K562 (cell line): Measurements from ENCODE around the gene SPRYD3. TPM values are rescaled to one million over a fixed set of nuclear protein-coding genes. Genes with fewer than 3 reads are reported as not detected.

Experiments
- ARHGAP35 ChIP-seq: fragments of 450-650 bp; IDR thresholded peaks from 2 replicates; pipeline ENCODE4 v1.6.1; 2018; ENCODE audit not compliant: partially characterized antibody
- ARID3A ChIP-seq: IDR thresholded peaks from 2 replicates; pipeline ENCODE4 v1.6.1; 2012; ENCODE audit warnings: low read depth, low read length, improper control_type of control experiment, borderline replicate concordance
- DEAF1 ChIP-seq: fragments of 450-650 bp; formaldehyde crosslinking; IDR thresholded peaks from 2 replicates; pipeline ENCODE4 v1.4.0; 2020; ENCODE audit warnings: mild to moderate bottlenecking, moderate library complexity
- DLX4 ChIP-seq: fragments of 250-450 bp; sonication (Bioruptor Pico); IDR thresholded peaks from 2 replicates; pipeline ENCODE4 v1.6.1; 2021; ENCODE audit warnings: mild to moderate bottlenecking
- FOXO4 ChIP-seq: fragments of 450-650 bp; formaldehyde crosslinking; IDR thresholded peaks from 2 replicates; pipeline ENCODE4 v1.4.0; 2020; ENCODE audit warnings: mild to moderate bottlenecking, moderate library complexity
- GABPB1 ChIP-seq: sonication (generic); formaldehyde crosslinking; IDR thresholded peaks from 2 replicates; pipeline ENCODE4 v1.8.0; 2022; ENCODE audit warnings: mild to moderate bottlenecking, missing genetic modification reagents
- GATAD2B ChIP-seq: fragments of 450-650 bp; IDR thresholded peaks from 2 replicates; pipeline ENCODE4 v1.6.1; 2017; ENCODE audit warnings: mild to moderate bottlenecking, borderline replicate concordance
- NBN ChIP-seq: fragments of 450-650 bp; IDR thresholded peaks from 2 replicates; pipeline ENCODE4 v1.6.1; 2016; ENCODE audit warnings: low read depth, mild to moderate bottlenecking
- PBX2 ChIP-seq, 2 experiments: IDR thresholded peaks in 1 of 2; conservative IDR thresholded peaks in 1 of 2; 2 replicates each; pipeline ENCODE4 v1.6.1; 2016; ENCODE audit warnings: low read depth in 2 of 2, mild to moderate bottlenecking in 1 of 2, missing compliant biosample characterization in 1 of 2, missing genetic modification characterization in 1 of 2, moderate library complexity in 1 of 2
- PRDM10 ChIP-seq: fragments of 450-650 bp; IDR thresholded peaks from 2 replicates; pipeline ENCODE4 v1.6.1; 2018; ENCODE audit not compliant: partially characterized antibody
- SP2 ChIP-seq: IDR thresholded peaks from 2 replicates; pipeline ENCODE4 v1.6.1; 2011; ENCODE audit warnings: mild to moderate bottlenecking, low read depth, low read length, moderate library complexity; ENCODE audit not compliant: poor library complexity, severe bottlenecking; ENCODE audit errors: extremely low read depth
- TAL1 ChIP-seq: fragments of 450-650 bp; IDR thresholded peaks from 2 replicates; pipeline ENCODE4 v1.6.1; 2016; ENCODE audit warnings: mild to moderate bottlenecking
- XRCC3 ChIP-seq: fragments of 450-650 bp; IDR thresholded peaks from 2 replicates; pipeline ENCODE4 v1.6.1; 2017; ENCODE audit warnings: mild to moderate bottlenecking, moderate library complexity
- XRCC5 ChIP-seq: fragments of 200-400 bp; formaldehyde crosslinking; IDR thresholded peaks from 2 replicates; pipeline ENCODE4 v1.6.1; 2017; ENCODE audit warnings: low read depth, mild to moderate bottlenecking, low read length
- ZZZ3 ChIP-seq: fragments of 450-650 bp; IDR thresholded peaks from 2 replicates; pipeline ENCODE4 v1.6.1; 2016; ENCODE audit warnings: antibody characterized with exemption, mild to moderate bottlenecking, moderate library complexity
- polyA plus RNA-seq, 8 experiments: library from polyadenylated mRNA; depleted of rRNA in 4 of 8; stranded (reverse) in 5 of 8; unstranded in 3 of 8; fragments of >200 nt; fragmentation: Nextera tagmentation in 2 of 8; fragmentation: Illumina TruSeq in 1 of 8; extraction: Ambion mirVana in 2 of 8; extraction: Trizol in 1 of 8; gene quantifications; 2 replicates each; pipeline versions ENCODE4 v1.2.1 to v1.2.3, GENCODE V29; 2011 to 2014; ENCODE audit warnings: inconsistent platforms in 1 of 8, missing spikeins in 1 of 8
- total RNA-seq, 7 experiments: library from RNA; depleted of rRNA in 6 of 7; stranded (reverse); fragments of >200 nt in 6 of 7; fragmentation: Illumina TruSeq in 2 of 7; extraction: Trizol in 2 of 7; gene quantifications; 2 replicates each; pipeline versions ENCODE4 v1.2.1 to v1.2.3, GENCODE V29; 2011 to 2021; ENCODE audit warnings: low replicate concordance in 1 of 7

The SPRYD3 gene
- total and polyA plus RNA-seq, 9 of the 15 experiments (the other 6 are each of a cell fraction or from before 2014, with no cell fraction given): 1.5 to 13.6 (median 7.6) TPM

- no peak for TF ChIP-seq PRDM10
- TF ChIP-seq XRCC3: no peak
- TF ChIP-seq XRCC5: no peak
- TF ChIP-seq NBN: no peak
- TF ChIP-seq PBX2 (CRISPR knock-in tag; IDR thresholded peaks at IDR 0.05; ENCODE audit: low read depth): no peak
- no peak for TF ChIP-seq PBX2 (tag; conservative IDR thresholded peaks at IDR 0.05; ENCODE audit: low read depth)
- no peak for TF ChIP-seq FOXO4 (CRISPR knock-in tag)
- no peak for TF ChIP-seq DEAF1
- TF ChIP-seq GATAD2B: no peak
- no peak for TF ChIP-seq ARHGAP35
- TF ChIP-seq DLX4 (CRISPR knock-in tag): no peak
- TF ChIP-seq ARID3A: no peak
- TF ChIP-seq GABPB1: 0 out of 2 replicates have a peak, but pooled peaks have one; percentile 19
- TF ChIP-seq ZZZ3: no peak
- TF ChIP-seq SP2: no peak
- no peak for TF ChIP-seq TAL1
Measured at GRCh38 chr12:53048780-53049401, 30.3 kb downstream of the SPRYD3 start (continued).
